ENCODE data around the gene PHKB.
"Not testable (repeated sequence)": the region's sequence is repeated elsewhere in the genome, so short reads cannot be mapped to it uniquely, and the experiment has no call there.

PHKB gene

DNA sequence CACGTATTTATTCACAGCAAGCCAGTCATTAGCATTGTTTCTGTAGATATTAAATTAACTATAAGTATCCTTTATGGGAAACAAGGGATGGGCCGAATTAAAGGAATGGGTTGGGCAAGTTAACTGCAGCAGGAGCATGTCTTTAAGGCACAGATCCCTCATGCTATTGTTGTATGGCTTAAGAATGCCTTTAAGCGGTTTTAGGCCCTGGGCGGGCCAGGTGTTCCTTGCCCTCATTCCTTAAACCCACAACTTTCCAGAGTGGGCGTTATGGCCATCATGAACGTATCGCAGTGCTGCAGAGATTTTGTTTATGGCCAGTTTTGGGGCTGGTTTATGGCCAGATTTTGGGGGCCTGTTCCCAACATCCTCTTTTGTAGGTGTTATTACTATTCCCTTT, 9.1 kb downstream of the PHKB start:
- DNase-seq (ENCODE audit: low read depth), result no peak

- no peak for DNase-seq (ENCODE audit: low read depth)
Measured at GRCh38 chr16:47470810-47471209, 9.7 kb downstream of the PHKB start.

DNA sequence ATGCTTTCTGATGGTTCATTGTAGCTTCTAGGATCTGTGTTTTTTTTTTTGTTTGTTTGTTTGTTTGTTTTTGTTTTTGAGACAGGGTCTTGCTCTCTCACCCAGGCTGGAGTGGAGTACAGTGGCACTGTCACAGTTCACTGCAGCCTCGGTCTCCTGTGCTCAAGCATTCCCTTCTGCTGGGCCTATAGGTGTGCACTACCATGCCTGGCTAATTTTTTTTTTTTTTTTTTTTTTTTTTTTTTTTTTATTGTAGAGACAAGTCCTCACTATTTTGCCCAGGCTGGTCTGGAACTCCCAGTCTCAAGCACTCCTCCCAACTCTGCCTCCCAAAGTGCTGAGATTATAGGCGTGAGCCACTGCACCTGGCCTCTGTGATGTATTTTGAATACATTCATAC, 11.9 kb downstream of the PHKB start:
- DNase-seq (ENCODE audit: low read depth), result not testable (repeated sequence)

- DNase-seq (ENCODE audit: low read depth), result no peak
Measured at GRCh38 chr16:47473792-47474191, 12.7 kb downstream of the PHKB start.

- no peak for DNase-seq (ENCODE audit: low read depth)
Measured at GRCh38 chr16:47475786-47476185, 14.7 kb downstream of the PHKB start.

DNA sequence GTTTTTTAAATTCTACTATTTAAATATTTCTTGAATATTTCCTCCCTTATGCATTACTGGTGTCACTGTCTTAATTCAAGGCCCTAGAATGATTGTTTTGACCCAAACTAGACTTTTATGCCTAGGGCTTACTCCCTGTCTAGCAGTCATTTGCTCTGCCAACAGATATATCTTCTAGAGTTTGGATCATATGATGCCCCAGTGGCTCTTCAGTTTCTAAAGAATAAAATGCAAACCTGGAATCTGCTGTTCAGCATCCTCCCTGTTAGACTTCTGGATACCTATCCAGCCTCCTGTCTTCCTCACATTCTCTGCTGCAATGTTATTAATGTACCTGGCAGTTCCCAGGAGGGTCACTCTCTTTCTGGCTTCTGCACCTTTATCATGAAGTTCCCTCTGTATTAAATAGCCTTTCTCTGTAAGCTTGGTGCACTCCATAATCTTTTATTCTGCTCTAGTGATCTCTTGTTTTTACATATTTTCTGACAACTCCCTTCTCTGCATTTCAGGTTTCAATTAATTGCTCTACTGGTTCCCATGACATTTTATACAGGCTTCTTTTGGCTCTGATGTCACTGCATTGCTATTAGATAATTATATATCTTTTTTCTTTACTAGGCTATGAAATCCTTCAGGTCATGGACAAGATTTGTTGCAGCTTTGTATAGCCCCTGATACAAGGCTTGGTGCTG, 15.7 kb downstream of the PHKB start:
- DNase-seq (ENCODE audit: low read depth), result no peak

- no peak for DNase-seq (ENCODE audit: low read depth)
Measured at GRCh38 chr16:47477679-47478078, 16.5 kb downstream of the PHKB start.

GRCh38 chr16:47480410-47480809, 19.3 kb downstream of the PHKB start:
- no peak for DNase-seq (ENCODE audit: low read depth)

DNA sequence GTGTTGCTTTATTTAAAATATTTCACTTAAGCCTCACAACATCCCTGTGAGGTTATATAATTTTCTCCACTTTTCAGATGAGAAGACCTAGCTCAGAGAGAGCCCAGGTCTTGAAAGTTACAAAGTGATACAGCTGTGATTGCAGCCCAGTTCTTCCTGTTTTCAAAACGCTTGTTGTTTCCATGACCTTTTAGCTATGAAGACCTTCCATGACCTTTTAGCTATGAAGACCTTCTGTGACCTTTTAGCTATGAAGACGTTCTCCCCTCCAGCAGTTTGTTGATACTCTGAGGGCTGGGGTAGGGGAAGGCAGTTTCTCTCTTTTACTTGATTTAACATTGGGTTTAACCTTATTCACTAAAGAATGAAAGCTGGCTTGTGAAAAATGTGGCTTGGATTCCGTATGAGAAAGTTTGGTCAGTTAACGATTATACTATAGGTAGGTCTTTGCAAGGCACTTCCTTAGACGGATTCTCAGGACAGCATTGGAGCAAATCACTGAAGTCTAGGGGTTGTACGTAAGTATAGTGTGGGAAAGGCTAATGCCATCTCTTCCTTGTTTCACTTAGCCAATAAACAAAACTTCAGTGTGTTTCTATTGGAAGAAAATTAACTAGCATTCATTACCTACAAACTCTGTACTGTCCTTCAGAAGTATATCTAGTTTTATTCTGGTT, 20.7 kb downstream of the PHKB start:
- DNase-seq (ENCODE audit: low read depth), result no peak

- no peak for DNase-seq (ENCODE audit: low read depth)
Measured at GRCh38 chr16:47483616-47484015, 22.5 kb downstream of the PHKB start.

- DNase-seq (ENCODE audit: low read depth), result no peak
Measured at GRCh38 chr16:47486856-47487255, 25.7 kb downstream of the PHKB start.

- DNase-seq (ENCODE audit: low read depth), result no peak
Measured at GRCh38 chr16:47488051-47488450, 26.9 kb downstream of the PHKB start.

DNA sequence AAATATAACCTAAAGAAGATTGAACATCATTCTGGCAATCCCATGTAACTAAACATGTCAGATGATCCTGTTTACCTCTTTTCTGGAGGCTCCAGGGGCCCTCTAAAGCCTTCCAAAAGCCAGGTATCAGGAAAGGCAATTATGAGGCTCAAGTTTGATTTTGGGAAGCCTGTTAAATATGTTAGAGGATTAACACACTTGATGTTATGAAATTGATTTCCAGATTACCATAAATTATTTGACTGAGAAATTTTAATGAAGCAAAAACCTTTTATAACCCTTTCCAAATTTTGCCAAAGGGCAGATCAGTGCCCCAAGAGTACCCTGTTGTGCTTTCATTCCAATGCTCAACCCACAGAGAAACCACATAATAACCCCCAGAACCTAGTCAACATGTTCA, 29.3 kb downstream of the PHKB start:
- DNase-seq (ENCODE audit: low read depth), result no peak

- no peak for DNase-seq (ENCODE audit: low read depth)
Measured at GRCh38 chr16:47492036-47492427, 30.9 kb downstream of the PHKB start.

DNA sequence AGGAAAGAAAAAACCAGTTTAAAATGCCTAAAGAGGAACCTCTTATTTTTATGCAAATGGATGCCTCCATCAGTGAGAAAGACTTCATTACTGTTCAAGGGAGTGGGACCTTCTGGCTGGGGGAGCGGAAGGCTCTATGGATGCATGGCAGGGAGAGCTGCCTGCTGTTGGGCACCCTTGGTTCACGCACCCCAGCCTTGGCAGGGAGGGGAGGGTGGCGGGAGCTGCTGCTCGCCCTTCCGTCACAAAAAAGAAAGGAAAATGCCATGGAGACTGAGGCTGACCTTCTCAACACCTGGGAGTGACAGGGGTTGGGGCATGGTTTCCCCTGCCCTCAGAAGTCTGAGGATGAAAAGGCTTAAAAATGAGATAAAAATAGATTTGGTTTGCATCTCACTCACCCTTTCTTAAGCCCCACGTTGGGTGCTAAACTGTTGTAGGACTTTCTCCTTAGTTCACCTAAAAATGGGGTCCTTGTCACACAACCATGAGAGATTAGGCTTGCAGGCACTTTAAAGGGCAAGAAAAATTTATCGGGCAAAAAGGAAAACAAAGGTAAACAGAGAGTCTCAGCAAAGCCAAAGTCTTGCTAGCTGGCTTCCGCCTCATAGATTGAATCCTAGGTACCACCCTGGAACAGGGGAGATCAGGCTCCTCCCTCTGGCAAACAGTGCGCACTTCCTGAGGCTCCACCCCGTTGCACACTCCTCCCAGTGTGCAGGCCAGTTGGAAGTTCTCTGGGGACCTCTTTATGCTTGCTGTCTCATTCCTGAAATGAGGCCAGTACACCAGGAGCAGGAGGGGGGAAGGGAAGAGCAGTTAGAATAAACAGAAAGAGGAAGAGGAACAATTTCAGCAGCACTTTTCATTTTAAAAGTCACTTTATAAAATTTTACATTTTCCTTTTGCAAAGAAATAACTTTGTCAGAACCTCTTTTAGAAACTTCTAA, 31.6 kb downstream of the PHKB start:
- DNase-seq (ENCODE audit: low read depth), result no peak

GRCh38 chr16:47493381-47494337, 32.5 kb downstream of the PHKB start:
- DNase-seq (ENCODE audit: low read depth), result no peak

- DNase-seq (ENCODE audit: low read depth), result no peak
Measured at GRCh38 chr16:47499080-47499699, 38.1 kb downstream of the PHKB start.

GRCh38 chr16:47499700-47500264, 38.7 kb downstream of the PHKB start:
- DNase-seq (ENCODE audit: low read depth), result no peak

- peak; percentile 4 for DNase-seq (ENCODE audit: low read depth)
Measured at GRCh38 chr16:47503936-47504335, 42.8 kb downstream of the PHKB start.

DNA sequence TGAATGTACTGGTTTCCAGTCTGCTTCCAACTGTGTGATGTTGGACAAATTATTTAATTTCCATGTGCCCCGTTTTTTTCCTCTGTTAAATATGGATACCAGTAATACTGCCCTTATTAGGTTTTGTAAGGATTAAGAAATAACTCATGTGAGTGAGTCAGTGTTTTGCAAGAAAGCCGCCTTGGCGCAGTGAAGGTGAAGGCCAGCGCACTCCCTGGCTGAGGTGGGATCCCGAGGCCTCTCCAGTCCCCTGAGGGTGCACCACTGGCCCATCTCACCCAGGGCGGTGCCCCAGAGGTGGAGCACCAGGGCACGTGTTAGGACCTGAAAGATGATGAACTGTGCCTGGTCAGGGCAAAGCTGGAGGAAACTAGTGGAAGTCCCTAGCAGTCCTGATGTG, 43.5 kb downstream of the PHKB start:
- DNase-seq (ENCODE audit: low read depth), result no peak

DNA sequence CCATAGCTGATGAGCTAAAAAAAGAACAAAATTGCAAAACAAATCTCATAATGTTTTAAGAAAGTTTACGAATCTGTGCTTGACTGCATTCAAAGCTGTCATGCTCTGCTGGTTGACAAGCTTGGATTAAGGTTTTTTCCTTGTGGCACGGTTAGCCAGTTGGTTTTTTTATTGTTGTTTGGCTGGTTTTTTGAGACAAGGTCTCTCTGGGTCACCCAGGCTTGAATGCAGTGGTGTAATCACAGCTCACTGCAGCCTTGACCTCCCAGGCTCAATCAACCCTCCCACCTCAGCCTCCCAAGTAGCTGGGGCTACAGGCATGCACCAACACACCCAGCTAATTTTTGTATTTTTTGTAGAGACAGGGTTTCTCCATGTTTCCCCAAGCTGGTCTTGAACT, 45.7 kb downstream of the PHKB start:
- no peak for DNase-seq (ENCODE audit: low read depth)
